Activated CD8-positive, alpha-beta T cell treated with anti-CD3 and anti-CD28 coated beads for 36 hours (primary cell): Measurements from ENCODE around the gene HLA-DQA2. TPM values are rescaled to one million over a fixed set of nuclear protein-coding genes. Genes with fewer than 3 reads are reported as not detected.

Experiments used
- ATAC-seq: fragments of 200-7000 bp; cut with Tn5 transposase; one replicate; pipeline ENCODE4 v1.10.0; 2021; ENCODE audit warnings: mild to moderate bottlenecking, moderate library complexity
- CTCF ChIA-PET: fragments of 350-600 bp; sonication (Branson Sonifier 250); formaldehyde crosslinking; loops from one replicate; lab custom pipeline; 2021; ENCODE audit warnings: antibody characterized with exemption; lab: Charles Lee
- POLR2A ChIA-PET: fragments of 350-600 bp; sonication (Branson Sonifier 250); formaldehyde crosslinking; loops from one replicate; lab custom pipeline; 2021; ENCODE audit warnings: antibody characterized with exemption; lab: Charles Lee
- DNase-seq: peaks from one replicate; pipeline ENCODE4 v3.0.0-alpha.2; 2020
- H3K27ac Mint-ChIP-seq: one replicate; pipeline ENCODE4 v1.8.0; 2021; ENCODE audit warnings: mild to moderate bottlenecking, mixed read lengths
- H3K27me3 Mint-ChIP-seq: one replicate; pipeline ENCODE4 v1.8.0; 2021; ENCODE audit warnings: mixed read lengths
- H3K36me3 Mint-ChIP-seq: one replicate; pipeline ENCODE4 v1.8.0; 2021; ENCODE audit warnings: low read depth, mixed read lengths
- H3K4me1 Mint-ChIP-seq: one replicate; pipeline ENCODE4 v1.8.0; 2021; ENCODE audit warnings: low read depth, mixed read lengths
- H3K4me3 Mint-ChIP-seq: one replicate; pipeline ENCODE4 v1.8.0; 2021; ENCODE audit warnings: mild to moderate bottlenecking, moderate library complexity, mixed read lengths
- H3K9me3 Mint-ChIP-seq: one replicate; pipeline ENCODE4 v1.8.0; 2021; ENCODE audit warnings: mixed read lengths
- intact Hi-C: fragments of 100-400 bp; cut with micrococcal nuclease; formaldehyde crosslinking; loops from one replicate; pipeline ENCODE4 v1.10.0; 2022
- microRNA-seq: library from miRNA; unstranded; fragments of <30 nt; microRNA quantifications from one replicate; pipeline ENCODE4 v1.2.0, GENCODE V29; 2022; ENCODE audit warnings: borderline microRNAs expressed, borderline replicate concordance
- total RNA-seq, 2 experiments: library from RNA; stranded (reverse); gene quantifications; one replicate each; pipeline ENCODE4 v1.2.3, GENCODE V29; 2021
- TF ChIP-seq, protein P1 (sequence below): fragments of 200-600 bp; IDR thresholded peaks from one replicate; pipeline ENCODE4 v1.8.0; 2022; ENCODE audit warnings: antibody characterized with exemption, mild to moderate bottlenecking

The HLA-DQA2 gene
- total RNA-seq, 2 experiments from 2014 or later: 0.18 TPM; not detected in 1

DNA sequence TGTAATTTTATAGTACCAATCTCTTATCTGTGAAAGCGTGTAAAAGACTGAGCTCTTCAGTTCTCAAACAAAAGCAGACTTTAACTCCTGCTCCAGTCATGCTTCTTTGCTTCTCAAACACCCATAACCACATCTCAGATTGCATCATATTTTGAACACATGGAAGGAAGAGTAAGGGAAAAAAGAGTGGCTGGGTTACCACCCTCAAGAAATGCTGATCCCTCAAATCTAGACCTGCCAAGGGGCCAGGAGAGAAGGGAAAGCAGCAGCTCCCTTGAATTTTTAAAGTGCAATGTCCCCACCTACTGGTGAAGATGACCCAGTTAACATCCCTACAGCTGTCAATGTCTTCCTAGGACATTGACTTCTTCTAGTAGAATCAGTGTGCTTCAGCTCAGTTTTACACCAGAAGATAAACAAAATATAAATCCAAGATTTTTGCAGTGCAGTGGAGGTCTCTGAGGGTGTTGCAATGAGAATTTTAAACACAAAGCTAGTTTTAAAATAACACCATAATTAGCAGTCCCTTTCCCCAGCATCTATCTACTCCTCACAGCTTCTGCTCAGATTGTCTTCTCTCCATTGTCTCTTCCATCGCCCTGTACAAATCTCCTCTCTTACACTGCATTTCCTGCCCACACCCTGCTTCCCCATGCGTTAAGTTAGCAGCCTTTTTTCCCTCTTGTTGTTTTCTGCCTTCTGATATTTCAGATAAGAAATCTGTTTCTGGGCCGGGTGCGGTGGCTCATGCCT is 44.8 kb downstream of the HLA-DQA2 start:
- no peak overlapping the region for H3K27ac Mint-ChIP-seq
- peak; percentile 67 for ATAC-seq
- no peak overlapping the region for H3K4me3 Mint-ChIP-seq
- peak; percentile 40 for DNase-seq
- CTCF ChIA-PET: interaction anchor here (0.7 to 4.7 kb wide), 36 partner anchors 9 to 628 kb away, joined by 3 to 68 read pairs (median 4); partner anchors contain the start of genes HLA-DQB2 and TAP2
- no peaks in the 10 kb centered on the region for H3K4me1 Mint-ChIP-seq
- H3K27me3 Mint-ChIP-seq: peaks cover 34% of the 10 kb centered on the region
- no peaks in the 10 kb centered on the region for H3K36me3 Mint-ChIP-seq
- intact Hi-C loops: no loop called here
- no peaks in the 10 kb centered on the region for H3K9me3 Mint-ChIP-seq
- POLR2A ChIA-PET: interaction anchor here (1.0 kb wide), 1 partner anchor 38 kb away, joined by 3 read pairs; no protein-coding TSS in a partner anchor
- TF ChIP-seq, protein P1, sequence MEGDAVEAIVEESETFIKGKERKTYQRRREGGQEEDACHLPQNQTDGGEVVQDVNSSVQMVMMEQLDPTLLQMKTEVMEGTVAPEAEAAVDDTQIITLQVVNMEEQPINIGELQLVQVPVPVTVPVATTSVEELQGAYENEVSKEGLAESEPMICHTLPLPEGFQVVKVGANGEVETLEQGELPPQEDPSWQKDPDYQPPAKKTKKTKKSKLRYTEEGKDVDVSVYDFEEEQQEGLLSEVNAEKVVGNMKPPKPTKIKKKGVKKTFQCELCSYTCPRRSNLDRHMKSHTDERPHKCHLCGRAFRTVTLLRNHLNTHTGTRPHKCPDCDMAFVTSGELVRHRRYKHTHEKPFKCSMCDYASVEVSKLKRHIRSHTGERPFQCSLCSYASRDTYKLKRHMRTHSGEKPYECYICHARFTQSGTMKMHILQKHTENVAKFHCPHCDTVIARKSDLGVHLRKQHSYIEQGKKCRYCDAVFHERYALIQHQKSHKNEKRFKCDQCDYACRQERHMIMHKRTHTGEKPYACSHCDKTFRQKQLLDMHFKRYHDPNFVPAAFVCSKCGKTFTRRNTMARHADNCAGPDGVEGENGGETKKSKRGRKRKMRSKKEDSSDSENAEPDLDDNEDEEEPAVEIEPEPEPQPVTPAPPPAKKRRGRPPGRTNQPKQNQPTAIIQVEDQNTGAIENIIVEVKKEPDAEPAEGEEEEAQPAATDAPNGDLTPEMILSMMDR: peak; percentile 74

DNA sequence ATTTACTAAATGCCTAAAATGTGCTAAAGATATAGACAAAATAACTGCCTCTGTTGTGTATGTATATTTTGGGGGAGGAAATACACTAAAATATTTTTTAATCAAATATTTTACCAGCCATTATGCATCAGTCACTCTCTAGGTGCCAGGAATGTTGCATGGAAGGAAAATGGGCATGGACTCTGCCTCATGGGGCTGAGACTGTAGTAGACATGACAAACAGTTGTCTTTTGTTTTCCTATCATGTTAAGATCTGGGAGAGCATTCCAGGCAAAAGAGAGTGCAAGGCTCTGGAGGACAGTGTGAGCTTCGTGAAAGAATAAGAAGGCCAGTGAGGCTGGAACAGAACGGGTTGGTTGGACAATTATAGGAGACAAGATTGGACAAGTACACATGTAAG is 49.1 kb downstream of the HLA-DQA2 start:
- intact Hi-C loops: loop anchor here (10.0 kb wide), 1 partner anchor 76 kb away; no protein-coding TSS in a partner anchor
- no peak for ATAC-seq
- H3K9me3 Mint-ChIP-seq: no peaks in the 10 kb centered on the region

DNA sequence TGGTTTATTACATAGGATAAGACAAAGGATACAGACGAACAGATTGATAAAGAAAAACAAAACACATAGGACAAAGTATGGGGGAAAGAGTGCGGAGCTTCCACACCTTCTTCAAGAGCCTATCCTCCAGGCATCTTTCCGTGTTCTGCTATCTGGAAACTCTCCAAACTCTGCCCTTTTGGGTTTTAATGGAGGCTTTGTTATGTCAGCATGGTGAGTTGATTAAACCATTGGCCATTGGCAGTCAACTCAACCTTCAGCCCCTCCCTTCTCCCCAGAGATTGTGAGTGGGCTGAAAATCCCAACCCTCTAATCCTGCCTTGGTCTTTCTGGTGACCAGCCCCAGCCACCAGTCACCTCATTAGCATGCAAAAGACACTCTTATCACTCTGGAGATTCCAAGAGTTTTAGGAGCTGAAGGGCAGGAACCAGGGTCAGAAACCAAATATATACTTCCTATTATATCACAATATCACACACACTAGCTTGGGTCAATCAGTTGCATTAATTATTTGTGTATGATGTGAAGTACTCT is 51.8 kb downstream of the HLA-DQA2 start:
- ChIA-PET POLR2A (no interaction called here), CTCF (interaction anchor here (0.7 to 4.3 kb wide), 8 partner anchors 9 to 389 kb away, joined by 3 to 47 read pairs (median 5); no protein-coding TSS in a partner anchor)
- TF ChIP-seq, protein P1: no peak
- Mint-ChIP-seq H3K9me3 (no peaks in the 10 kb centered on the region), H3K36me3 (no peaks in the 10 kb centered on the region), H3K27ac (no peak overlapping the region), H3K4me1 (peaks cover 23% of the 10 kb centered on the region), H3K4me3 (no peak overlapping the region), H3K27me3 (peaks cover 34% of the 10 kb centered on the region)
- DNase-seq (no peak), ATAC-seq (no peak)
- intact Hi-C loops: loop anchor here (10.0 kb wide), 1 partner anchor 78 kb away; no protein-coding TSS in a partner anchor

More for the DNA sequence above, 49.1 kb downstream of the HLA-DQA2 start:
- H3K4me3 Mint-ChIP-seq: no peak overlapping the region
- H3K27me3 Mint-ChIP-seq: peaks cover 48% of the 10 kb centered on the region
- ChIA-PET CTCF (no interaction called here), POLR2A (no interaction called here)
- H3K36me3 Mint-ChIP-seq: no peaks in the 10 kb centered on the region
- no peak overlapping the region for H3K27ac Mint-ChIP-seq
- no peak for DNase-seq
- TF ChIP-seq, protein P1: no peak
- H3K4me1 Mint-ChIP-seq: peaks cover 16% of the 10 kb centered on the region

DNA sequence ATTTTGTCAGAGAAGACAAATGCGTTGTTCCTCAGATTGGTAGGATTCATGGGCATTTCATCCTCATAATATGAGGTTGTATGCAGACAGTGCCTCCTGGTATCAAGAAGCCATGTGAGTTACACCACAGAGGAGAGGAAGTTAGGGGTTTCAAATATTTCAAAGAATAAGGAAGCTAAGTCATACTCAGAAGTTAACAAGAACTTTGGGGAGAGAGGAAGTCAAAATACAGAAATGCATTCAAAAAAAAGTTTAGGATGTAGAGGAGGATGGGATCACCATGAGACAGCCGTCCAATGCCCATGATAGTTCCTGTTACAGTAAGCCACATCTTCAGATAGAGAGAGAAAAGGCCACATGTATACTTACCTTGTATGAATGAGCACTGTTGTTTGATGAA is 53.3 kb downstream of the HLA-DQA2 start:
- TF ChIP-seq, protein P1: no peak
- ChIA-PET POLR2A (interaction anchor here (0.8 to 1.4 kb wide), 3 partner anchors 26 to 384 kb away, joined by 3 read pairs; no protein-coding TSS in a partner anchor), CTCF (interaction anchor here (0.9 to 4.3 kb wide), 8 partner anchors 8 to 380 kb away, joined by 3 to 47 read pairs (median 8); no protein-coding TSS in a partner anchor)
- no peak for DNase-seq
- no peak for ATAC-seq
- intact Hi-C loops: loop anchor here (10.0 kb wide), 1 partner anchor 80 kb away; no protein-coding TSS in a partner anchor
- H3K36me3 Mint-ChIP-seq: no peaks in the 10 kb centered on the region
- H3K27ac Mint-ChIP-seq: no peak overlapping the region
- H3K27me3 Mint-ChIP-seq: peaks cover 32% of the 10 kb centered on the region
- H3K4me3 Mint-ChIP-seq: no peak overlapping the region
- no peaks in the 10 kb centered on the region for H3K9me3 Mint-ChIP-seq
- H3K4me1 Mint-ChIP-seq: peaks cover 23% of the 10 kb centered on the region

Small RNAs within 50 kb of the gene (microRNA-seq; reads per million reads assigned to microRNA genes)
- gene MIR3135B: not detected

Other genes starting within 250 kb of the HLA-DQA2 start
- 1 to 10 TPM; 4.9 to 5.9 TPM for gene HLA-DRB5, start 211.1 kb upstream of the HLA-DQA2 start, total RNA-seq
- gene HLA-DRB1, start 151.5 kb upstream of the HLA-DQA2 start, total RNA-seq: 10 to 100 TPM; 21.8 to 22.7 TPM
- gene HLA-DQA1, start 104.0 kb upstream of the HLA-DQA2 start, total RNA-seq: 1 to 10 TPM; 3.4 to 3.9 TPM
- gene HLA-DQB1, start 74.7 kb upstream of the HLA-DQA2 start, total RNA-seq: 1 to 10 TPM; 5.3 to 6.9 TPM
- gene HLA-DQB2, start 22.1 kb downstream of the HLA-DQA2 start, total RNA-seq: under 1 TPM in 1 of 2 experiments, not detected in 1; 0.60 TPM
- 10 to 100 TPM; 10.2 to 11.6 TPM for gene HLA-DOB, start 75.6 kb downstream of the HLA-DQA2 start, total RNA-seq
- gene TAP2, start 97.3 kb downstream of the HLA-DQA2 start, total RNA-seq: 100 to 1,000 TPM; 110 to 113 TPM
- 100 to 1,000 TPM; 370 to 371 TPM for gene PSMB8, start 102.7 kb downstream of the HLA-DQA2 start, total RNA-seq
- gene TAP1, start 112.3 kb downstream of the HLA-DQA2 start, total RNA-seq: 100 to 1,000 TPM; 210 to 211 TPM
- gene PSMB9, start 112.8 kb downstream of the HLA-DQA2 start, total RNA-seq: 100 to 1,000 TPM; 219 to 229 TPM
- gene HLA-DMB, start 199.6 kb downstream of the HLA-DQA2 start, total RNA-seq: 1 to 10 TPM; 3.5 to 3.6 TPM
- gene HLA-DMA, start 211.7 kb downstream of the HLA-DQA2 start, total RNA-seq: 10 to 100 TPM; 16.2 TPM
- gene BRD2, start 227.2 kb downstream of the HLA-DQA2 start, total RNA-seq: 100 to 1,000 TPM; 219 to 235 TPM